HEK293 (cell line): ENCODE results near the gene LY86.

ENCODE experiments used
- CTCF ChIA-PET: fragments of 350-600 bp; formaldehyde crosslinking; extraction: SDS; loops from one replicate; lab custom pipeline; 2021; ENCODE audit warnings: antibody characterized with exemption; lab: Yijun Ruan, JAX
- POLR2A ChIA-PET: fragments of 300-600 bp; formaldehyde crosslinking; extraction: SDS; loops from one replicate; lab custom pipeline; 2020; ENCODE audit warnings: antibody characterized with exemption, inconsistent platforms; lab: Yijun Ruan, JAX
- H3K27ac ChIP-seq: fragments of 200-500 bp; sonication (Bioruptor generic); 2 replicates; pipeline ENCODE4 v1.5.1; 2014; ENCODE audit warnings: low read depth, low read length, control low read depth, inconsistent platforms; ENCODE audit errors: extremely low read depth
- H3K36me3 ChIP-seq, 2 experiments: fragments of 200-500 bp in 1 of 2; sonication (Bioruptor generic) in 1 of 2; 1 replicate in 1 of 2; 2 replicates in 1 of 2; pipeline ENCODE4 v1.5.1; 2014 to 2017; ENCODE audit warnings: inconsistent platforms in 2 of 2, low read length in 2 of 2; ENCODE audit not compliant: control insufficient read depth in 2 of 2, insufficient read depth in 1 of 2
- H3K4me1 ChIP-seq: fragments of 200-500 bp; sonication (Bioruptor generic); 2 replicates; pipeline ENCODE4 v1.5.1; 2014; ENCODE audit warnings: mild to moderate bottlenecking, low read length, inconsistent platforms; ENCODE audit not compliant: control insufficient read depth, insufficient read depth
- H3K4me3 ChIP-seq: 2 replicates; pipeline ENCODE4 v1.5.1; 2011; ENCODE audit warnings: low read depth, mild to moderate bottlenecking, control low read depth, low read length, moderate library complexity
- H3K9me3 ChIP-seq: fragments of 200-500 bp; sonication (Bioruptor generic); 2 replicates; pipeline ENCODE4 v1.5.1; 2014; ENCODE audit warnings: low read depth, low read length, inconsistent platforms; ENCODE audit not compliant: control insufficient read depth, insufficient read depth
- BCL11B ChIP-seq: fragments of 450-650 bp; formaldehyde crosslinking; IDR thresholded peaks from 2 replicates; pipeline ENCODE4 v1.5.1; 2016; ENCODE audit warnings: low read depth, missing biosample characterization, missing genetic modification characterization
- CTCF ChIP-seq: fragments of 450-650 bp; formaldehyde crosslinking; IDR thresholded peaks from 2 replicates; pipeline ENCODE4 v1.5.1; 2016; ENCODE audit warnings: missing biosample characterization, missing genetic modification characterization
- GLIS2 ChIP-seq: fragments of 450-650 bp; formaldehyde crosslinking; IDR thresholded peaks from 2 replicates; pipeline ENCODE4 v1.5.1; 2016; ENCODE audit warnings: missing biosample characterization, missing genetic modification characterization
- KLF7 ChIP-seq: fragments of 450-650 bp; formaldehyde crosslinking; IDR thresholded peaks from 2 replicates; pipeline ENCODE4 v1.5.1; 2016; ENCODE audit warnings: missing biosample characterization, missing genetic modification characterization, borderline replicate concordance
- KLF8 ChIP-seq: fragments of 450-650 bp; formaldehyde crosslinking; IDR thresholded peaks from 2 replicates; pipeline ENCODE4 v1.5.1; 2016; ENCODE audit warnings: missing biosample characterization, missing genetic modification characterization
- PBX3 ChIP-seq: sonication (generic); formaldehyde crosslinking; IDR thresholded peaks from 2 replicates; pipeline ENCODE4 v1.8.1; 2022; ENCODE audit warnings: mild to moderate bottlenecking, moderate library complexity, missing genetic modification reagents
- PRDM10 ChIP-seq: fragments of 450-650 bp; formaldehyde crosslinking; IDR thresholded peaks from 2 replicates; pipeline ENCODE4 v1.5.1; 2016; ENCODE audit warnings: missing biosample characterization, missing genetic modification characterization
- PRDM6 ChIP-seq: fragments of 450-650 bp; formaldehyde crosslinking; IDR thresholded peaks from 2 replicates; pipeline ENCODE4 v1.5.1; 2017; ENCODE audit warnings: missing biosample characterization, missing genetic modification characterization
- YY1 ChIP-seq: fragments of 450-650 bp; formaldehyde crosslinking; IDR thresholded peaks from 2 replicates; pipeline ENCODE4 v1.5.1; 2018; ENCODE audit warnings: missing biosample characterization, missing genetic modification characterization
- ZFP3 ChIP-seq: fragments of 450-650 bp; formaldehyde crosslinking; IDR thresholded peaks from 2 replicates; pipeline ENCODE4 v1.5.1; 2016; ENCODE audit warnings: low read depth, missing biosample characterization, missing genetic modification characterization
- ZNF10 ChIP-seq: fragments of 450-650 bp; formaldehyde crosslinking; IDR thresholded peaks from 2 replicates; pipeline ENCODE4 v1.5.1; 2017; ENCODE audit warnings: missing biosample characterization, missing genetic modification characterization
- ZNF140 ChIP-seq: fragments of 450-650 bp; formaldehyde crosslinking; IDR thresholded peaks from 2 replicates; pipeline ENCODE4 v1.5.1; 2016; ENCODE audit warnings: missing biosample characterization, missing genetic modification characterization
- ZNF248 ChIP-seq: fragments of 450-650 bp; formaldehyde crosslinking; IDR thresholded peaks from 2 replicates; pipeline ENCODE4 v1.5.1; 2017; ENCODE audit warnings: missing biosample characterization, missing genetic modification characterization
- ZNF350 ChIP-seq: fragments of 450-650 bp; formaldehyde crosslinking; IDR thresholded peaks from 2 replicates; pipeline ENCODE4 v1.5.0; 2017; ENCODE audit warnings: missing biosample characterization, mild to moderate bottlenecking, missing genetic modification characterization
- ZNF555 ChIP-seq: fragments of 450-650 bp; formaldehyde crosslinking; conservative IDR thresholded peaks from 2 replicates; pipeline ENCODE4 v1.5.1; 2017; ENCODE audit warnings: missing biosample characterization, mild to moderate bottlenecking, missing genetic modification characterization, inconsistent platforms
- ZNF621 ChIP-seq: fragments of 450-650 bp; formaldehyde crosslinking; IDR thresholded peaks from 2 replicates; pipeline ENCODE4 v1.5.1; 2017; ENCODE audit warnings: missing biosample characterization, missing genetic modification characterization
- ZNF626 ChIP-seq: fragments of 450-650 bp; sonication (Bioruptor Pico); formaldehyde crosslinking; IDR thresholded peaks from 2 replicates; pipeline ENCODE4 v1.5.1; 2018; ENCODE audit warnings: missing biosample characterization, missing genetic modification characterization, inconsistent platforms
- ZNF660 ChIP-seq: fragments of 450-650 bp; IDR thresholded peaks from 2 replicates; pipeline ENCODE4 v1.5.1; 2018; ENCODE audit warnings: missing biosample characterization, mild to moderate bottlenecking, missing genetic modification characterization
- ZNF785 ChIP-seq: fragments of 450-650 bp; formaldehyde crosslinking; IDR thresholded peaks from 2 replicates; pipeline ENCODE4 v1.5.1; 2016; ENCODE audit warnings: missing biosample characterization, missing genetic modification characterization
- ZNF791 ChIP-seq: fragments of 450-650 bp; formaldehyde crosslinking; IDR thresholded peaks from 2 replicates; pipeline ENCODE4 v1.5.1; 2016; ENCODE audit warnings: missing biosample characterization, missing genetic modification characterization

LY86 gene

GRCh38 chr6:6640926-6641325 lies 52.4 kb downstream of the LY86 start:
- H3K27ac ChIP-seq, result no peak overlapping the region
- H3K36me3 ChIP-seq, result no peaks in the 10 kb centered on the region
- H3K9me3 ChIP-seq, result no peaks in the 10 kb centered on the region
- POLR2A ChIA-PET, result no interaction called here
- CTCF ChIA-PET, result interaction anchor here (0.7 kb wide), 1 partner anchor 146 kb away, joined by 9 read pairs; no protein-coding TSS in a partner anchor
- TF ChIP-seq YY1 (tag by site-specific recombination) (no peak), BCL11B (tag by site-specific recombination) (no peak), PBX3 (CRISPR knock-in tag) (no peak), ZNF626 (tag by site-specific recombination) (no peak), PRDM6 (peak; percentile 47; the same call in 1 of the 2 replicates), ZNF350 (no peak), ZFP3 (tag by site-specific recombination) (no peak), ZNF248 (tag by site-specific recombination) (no peak)
- no peak overlapping the region for H3K4me3 ChIP-seq
- H3K4me1 ChIP-seq, result no peaks in the 10 kb centered on the region

- Histone ChIP-seq H3K27ac (no peak overlapping the region), H3K36me3 (no peaks in the 10 kb centered on the region), H3K4me1 (no peaks in the 10 kb centered on the region), H3K4me3 (no peak overlapping the region), H3K9me3 (no peaks in the 10 kb centered on the region)
- CTCF ChIA-PET, result no interaction called here
- POLR2A ChIA-PET, result no interaction called here
- TF ChIP-seq GLIS2 (tag by site-specific recombination), result no peak
- TF ChIP-seq PRDM10 (tag by site-specific recombination), result no peak
- no peak for TF ChIP-seq ZNF660 (tag by site-specific recombination)
- no peak for TF ChIP-seq ZNF10 (tag by site-specific recombination)
- no peak for TF ChIP-seq ZNF140 (tag by site-specific recombination)
- TF ChIP-seq KLF7, result no peak
- no peak for TF ChIP-seq ZNF621
- no peak for TF ChIP-seq KLF8 (tag by site-specific recombination)
- TF ChIP-seq ZNF785, result no peak
- no peak for TF ChIP-seq ZNF791 (tag by site-specific recombination)
- TF ChIP-seq ZNF555, result no peak
- no peak for TF ChIP-seq CTCF (tag by site-specific recombination)
Observed at GRCh38 chr6:6643398-6643797, 54.9 kb downstream of the LY86 start.
